MM.1S (cell line): ENCODE data around the gene ABTB2.

Experiments
- EZH2 ChIP-seq: fragments of 300-600 bp; sonication (generic); optimal IDR thresholded peaks from 2 replicates; pipeline ENCODE3; 2017; ENCODE audit warnings: low read depth, mild to moderate bottlenecking, antibody characterized with exemption, low read length, mixed read lengths
- EZH2phosphoT487 ChIP-seq: fragments of 300-600 bp; sonication (generic); IDR thresholded peaks from 2 replicates; pipeline ENCODE4 v1.6.1; 2018; ENCODE audit warnings: antibody characterized with exemption, low read length
- TF ChIP-seq, protein P1 (sequence below): fragments of 300-600 bp; sonication (generic); IDR thresholded peaks from 2 replicates; pipeline ENCODE4 v1.5.1; 2016; ENCODE audit warnings: antibody characterized with exemption, low read length, mixed read lengths

DNA sequence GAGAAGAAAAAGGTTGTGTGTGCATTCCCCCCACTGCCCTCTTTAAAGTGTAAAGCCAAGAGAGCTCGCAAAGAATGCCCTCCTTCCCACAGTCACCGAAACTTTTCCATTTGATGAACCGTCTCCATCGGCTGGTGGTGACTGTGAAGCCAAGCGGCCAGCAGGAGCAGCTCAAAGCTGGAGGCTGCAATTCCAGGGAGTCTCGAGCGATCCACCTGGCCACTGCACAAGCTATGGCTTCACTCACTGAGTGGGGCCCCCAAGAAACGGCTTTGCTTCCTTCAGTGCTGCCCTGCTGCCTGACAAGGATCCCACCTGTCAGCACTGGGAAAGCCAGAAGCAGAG is 117.7 kb downstream of the ABTB2 start:
- TF ChIP-seq, protein P1, sequence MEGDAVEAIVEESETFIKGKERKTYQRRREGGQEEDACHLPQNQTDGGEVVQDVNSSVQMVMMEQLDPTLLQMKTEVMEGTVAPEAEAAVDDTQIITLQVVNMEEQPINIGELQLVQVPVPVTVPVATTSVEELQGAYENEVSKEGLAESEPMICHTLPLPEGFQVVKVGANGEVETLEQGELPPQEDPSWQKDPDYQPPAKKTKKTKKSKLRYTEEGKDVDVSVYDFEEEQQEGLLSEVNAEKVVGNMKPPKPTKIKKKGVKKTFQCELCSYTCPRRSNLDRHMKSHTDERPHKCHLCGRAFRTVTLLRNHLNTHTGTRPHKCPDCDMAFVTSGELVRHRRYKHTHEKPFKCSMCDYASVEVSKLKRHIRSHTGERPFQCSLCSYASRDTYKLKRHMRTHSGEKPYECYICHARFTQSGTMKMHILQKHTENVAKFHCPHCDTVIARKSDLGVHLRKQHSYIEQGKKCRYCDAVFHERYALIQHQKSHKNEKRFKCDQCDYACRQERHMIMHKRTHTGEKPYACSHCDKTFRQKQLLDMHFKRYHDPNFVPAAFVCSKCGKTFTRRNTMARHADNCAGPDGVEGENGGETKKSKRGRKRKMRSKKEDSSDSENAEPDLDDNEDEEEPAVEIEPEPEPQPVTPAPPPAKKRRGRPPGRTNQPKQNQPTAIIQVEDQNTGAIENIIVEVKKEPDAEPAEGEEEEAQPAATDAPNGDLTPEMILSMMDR = no peak
- TF ChIP-seq EZH2phosphoT487 (no peak), EZH2 (no peak)
